Effector memory CD8-positive, alpha-beta T cell (primary cell): ENCODE data around the gene KIRREL3.

Experiments used
- ATAC-seq: fragments of 150-1000 bp; cut with Tn5 transposase; replicated peaks from 2 replicates; pipeline ENCODE4 v1.10.0; 2021; ENCODE audit warnings: mild to moderate bottlenecking, moderate library complexity
- DNase-seq, 3 experiments: peaks; one replicate each; pipeline ENCODE4 v3.0.0; 2021
- H3K27ac Mint-ChIP-seq, 2 donors: one replicate each; pipeline ENCODE4 v1.8.0; 2022; ENCODE audit warnings: mild to moderate bottlenecking in 2 of 2, mixed read lengths in 2 of 2, moderate library complexity in 2 of 2
- H3K27me3 Mint-ChIP-seq, 2 donors: one replicate each; pipeline ENCODE4 v1.8.0; 2022; ENCODE audit warnings: mixed read lengths in 2 of 2
- H3K36me3 Mint-ChIP-seq: one replicate; pipeline ENCODE4 v1.8.0; 2022; ENCODE audit warnings: mild to moderate bottlenecking, moderate library complexity, mixed read lengths; ENCODE audit not compliant: insufficient read depth
- H3K4me1 Mint-ChIP-seq, 2 donors: one replicate each; pipeline ENCODE4 v1.8.0; 2022; ENCODE audit warnings: low read depth in 2 of 2, mixed read lengths in 2 of 2
- H3K4me3 Mint-ChIP-seq, 2 donors: one replicate each; pipeline ENCODE4 v1.8.0; 2022; ENCODE audit warnings: mild to moderate bottlenecking in 2 of 2, mixed read lengths in 2 of 2, moderate library complexity in 2 of 2
- H3K9me3 Mint-ChIP-seq, 2 donors: one replicate each; pipeline ENCODE4 v1.8.0; 2022; ENCODE audit warnings: mixed read lengths in 2 of 2

Gene KIRREL3

DNA sequence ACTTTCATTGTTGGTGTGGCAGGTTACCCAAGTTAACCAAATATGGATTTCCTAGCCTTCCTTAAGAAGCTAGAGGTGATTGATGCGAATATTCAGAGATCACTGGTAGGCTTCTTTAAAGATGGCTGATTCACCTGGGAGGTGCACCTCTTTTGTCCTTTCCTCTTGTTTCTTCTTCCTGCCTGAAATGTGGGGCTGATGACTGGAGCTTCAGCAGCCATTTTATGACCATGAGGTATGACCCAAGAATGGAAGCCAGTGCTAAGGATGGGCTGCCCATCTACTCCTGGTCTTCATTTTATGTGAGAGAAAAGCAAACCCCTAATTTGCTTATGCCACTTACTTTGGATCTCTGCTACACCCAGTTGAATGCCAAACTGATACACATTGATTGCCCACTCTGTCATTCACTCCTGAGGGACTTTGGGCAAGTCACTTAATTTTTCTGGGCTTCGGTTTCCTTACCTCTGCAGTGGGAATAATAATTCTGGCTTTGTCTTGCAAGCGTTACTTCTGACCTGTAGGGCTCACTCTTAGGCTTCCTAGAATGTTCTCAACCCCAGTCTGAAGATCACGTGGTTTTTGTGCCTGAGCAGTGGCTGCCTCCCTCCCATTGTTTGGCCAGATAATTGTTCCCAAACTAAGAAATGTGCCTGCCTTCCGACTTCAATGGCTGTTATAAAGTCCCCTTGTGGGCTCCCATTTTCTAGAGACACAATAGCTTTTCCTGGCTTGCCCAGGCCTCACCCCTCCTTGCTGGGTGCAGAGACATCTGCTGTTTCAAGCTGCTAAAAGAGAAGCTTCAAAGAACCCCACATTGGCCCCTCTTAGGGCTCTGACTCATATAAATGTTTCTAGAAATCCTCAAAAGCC is 402.0 kb downstream of the KIRREL3 start:
- no peak for DNase-seq
- Mint-ChIP-seq H3K36me3 (no peaks in the 10 kb centered on the region), H3K4me1 (no peaks in the 10 kb centered on the region), H3K27me3 (peaks cover 34 to 66% of the 10 kb centered on the region in 2 donors), H3K27ac (no peak overlapping the region), H3K9me3 (no peaks in the 10 kb centered on the region), H3K4me3 (no peak overlapping the region)
- ATAC-seq: no peak

DNA sequence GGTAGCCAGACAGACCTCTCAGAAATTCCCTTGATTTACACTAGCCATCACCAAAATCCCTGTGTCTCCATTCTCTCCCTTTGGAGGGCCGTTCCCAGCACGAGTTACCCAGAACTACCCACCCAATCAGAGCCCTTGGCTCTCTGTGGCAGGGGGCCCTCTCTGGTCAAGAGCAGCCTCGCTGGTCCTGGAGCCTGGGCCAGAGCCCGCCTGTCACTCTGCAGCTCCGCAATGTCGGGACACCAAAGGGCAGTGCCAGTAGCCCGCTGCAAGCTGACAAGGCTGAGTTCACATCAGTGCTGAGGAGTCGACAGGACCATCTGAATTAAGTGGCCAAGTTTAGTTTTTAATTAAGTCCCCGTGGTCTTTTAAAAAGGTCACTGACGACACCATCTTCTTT is 403.5 kb downstream of the KIRREL3 start:
- no peak overlapping the region for H3K4me3 Mint-ChIP-seq
- H3K27me3 Mint-ChIP-seq: peaks cover 28 to 51% of the 10 kb centered on the region in 2 donors
- DNase-seq: no peak
- H3K27ac Mint-ChIP-seq: no peak overlapping the region
- no peaks in the 10 kb centered on the region for H3K36me3 Mint-ChIP-seq
- no peak for ATAC-seq
- H3K9me3 Mint-ChIP-seq: no peaks in the 10 kb centered on the region
- no peaks in the 10 kb centered on the region for H3K4me1 Mint-ChIP-seq

- Mint-ChIP-seq H3K4me1 (no peaks in the 10 kb centered on the region), H3K36me3 (no peaks in the 10 kb centered on the region), H3K4me3 (no peak overlapping the region), H3K27me3 (peaks cover 24 to 45% of the 10 kb centered on the region in 2 donors), H3K27ac (no peak overlapping the region), H3K9me3 (no peaks in the 10 kb centered on the region)
- DNase-seq (no peak), ATAC-seq (no peak)
Measured at GRCh38 chr11:126596474-126596873, 404.1 kb downstream of the KIRREL3 start.

DNA sequence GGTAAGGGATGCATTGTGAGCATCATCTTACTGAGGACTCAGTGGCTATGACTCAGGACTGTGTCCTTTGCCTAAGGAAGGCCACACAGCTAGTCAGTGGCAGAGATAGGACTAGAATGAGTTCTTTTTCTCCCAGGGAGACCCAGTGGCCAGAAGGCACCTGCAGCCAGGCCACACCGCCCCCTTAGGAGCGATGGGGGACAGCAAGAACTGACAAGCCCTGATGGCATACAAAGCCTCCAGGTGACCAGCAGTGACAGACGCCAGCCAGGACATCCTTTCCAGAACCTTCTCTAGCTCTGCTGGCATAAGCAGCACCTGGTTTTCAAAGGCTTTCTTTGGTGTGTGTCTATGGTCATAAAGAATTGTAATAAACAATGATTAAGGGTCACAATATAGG is 405.0 kb downstream of the KIRREL3 start:
- Mint-ChIP-seq H3K4me1 (no peaks in the 10 kb centered on the region), H3K9me3 (no peaks in the 10 kb centered on the region), H3K27me3 (peaks cover 16 to 37% of the 10 kb centered on the region in 2 donors), H3K4me3 (no peak overlapping the region), H3K36me3 (peaks cover 3% of the 10 kb centered on the region), H3K27ac (no peak overlapping the region)
- ATAC-seq (no peak), DNase-seq (no peak)

- DNase-seq: no peak
- Mint-ChIP-seq H3K9me3 (no peaks in the 10 kb centered on the region), H3K4me3 (no peak overlapping the region), H3K27me3 (peaks cover 16 to 37% of the 10 kb centered on the region in 2 donors), H3K27ac (no peak overlapping the region), H3K4me1 (no peaks in the 10 kb centered on the region), H3K36me3 (peaks cover 3% of the 10 kb centered on the region)
- ATAC-seq: no peak
Measured at GRCh38 chr11:126594921-126595367, 405.6 kb downstream of the KIRREL3 start.

- H3K4me3 Mint-ChIP-seq: no peak overlapping the region
- peaks cover 3% of the 10 kb centered on the region for H3K36me3 Mint-ChIP-seq
- H3K4me1 Mint-ChIP-seq: no peaks in the 10 kb centered on the region
- ATAC-seq (no peak), DNase-seq (no peak)
- H3K27ac Mint-ChIP-seq: no peak overlapping the region
- peaks cover 5 to 31% of the 10 kb centered on the region in 2 donors for H3K27me3 Mint-ChIP-seq
- H3K9me3 Mint-ChIP-seq: no peaks in the 10 kb centered on the region
Measured at GRCh38 chr11:126592496-126593410, 407.8 kb downstream of the KIRREL3 start.

DNA sequence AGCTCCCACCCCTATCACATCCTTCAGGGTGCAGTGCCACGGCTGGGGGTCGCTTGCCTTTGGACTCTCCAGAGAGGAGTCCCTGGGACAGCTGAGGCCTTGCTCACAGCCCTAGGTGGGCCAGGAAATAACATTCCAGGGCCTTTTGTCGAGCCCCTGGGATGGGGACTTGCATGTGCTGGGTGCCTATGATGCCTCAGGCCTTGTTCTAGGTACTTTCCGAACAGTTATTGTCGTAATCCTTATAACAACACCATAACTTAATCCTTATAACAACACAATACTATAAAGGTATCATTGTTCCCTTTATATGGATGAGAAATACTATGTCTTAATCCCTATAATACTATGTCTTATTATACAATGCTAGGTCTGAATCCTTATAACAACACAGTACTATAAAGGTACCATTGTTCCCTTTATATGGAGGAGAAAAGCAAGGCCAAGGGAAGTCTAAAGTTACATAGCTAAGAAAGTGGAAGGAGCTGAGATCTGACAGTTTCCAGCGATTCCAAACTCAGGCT is 408.5 kb downstream of the KIRREL3 start:
- Mint-ChIP-seq H3K4me1 (no peaks in the 10 kb centered on the region), H3K27me3 (peaks cover 5 to 28% of the 10 kb centered on the region in 2 donors), H3K4me3 (no peak overlapping the region), H3K36me3 (peaks cover 3% of the 10 kb centered on the region), H3K27ac (no peak overlapping the region), H3K9me3 (no peaks in the 10 kb centered on the region)
- ATAC-seq (no peak), DNase-seq (no peak)

DNA sequence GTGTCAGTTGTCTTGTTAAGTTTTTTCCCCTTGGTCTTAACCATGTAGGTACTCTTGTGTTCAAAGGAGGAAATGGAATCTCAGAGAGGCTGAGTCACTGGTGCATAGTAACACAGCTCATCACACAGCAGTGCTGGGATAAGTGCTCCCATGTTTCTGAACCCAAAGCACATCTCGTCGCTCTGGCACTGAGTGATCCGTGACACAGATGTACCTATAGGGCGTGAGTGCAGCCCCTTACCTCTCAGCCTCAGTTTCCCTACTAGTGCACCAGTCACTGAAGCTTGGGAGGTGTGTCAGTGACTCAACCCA is 411.1 kb downstream of the KIRREL3 start:
- Mint-ChIP-seq H3K27ac (no peak overlapping the region), H3K9me3 (no peaks in the 10 kb centered on the region), H3K27me3 (peaks cover 5 to 21% of the 10 kb centered on the region in 2 donors), H3K4me1 (no peaks in the 10 kb centered on the region), H3K36me3 (peaks cover 3% of the 10 kb centered on the region), H3K4me3 (no peak overlapping the region)
- ATAC-seq (no peak), DNase-seq (no peak)

- Mint-ChIP-seq H3K27me3 (peaks cover 5 to 27% of the 10 kb centered on the region in 2 donors), H3K4me3 (no peak overlapping the region), H3K27ac (no peak overlapping the region), H3K4me1 (no peaks in the 10 kb centered on the region), H3K36me3 (peaks cover 3% of the 10 kb centered on the region), H3K9me3 (no peaks in the 10 kb centered on the region)
- ATAC-seq (no peak), DNase-seq (no peak)
Measured at GRCh38 chr11:126588630-126589491, 411.7 kb downstream of the KIRREL3 start.

DNA sequence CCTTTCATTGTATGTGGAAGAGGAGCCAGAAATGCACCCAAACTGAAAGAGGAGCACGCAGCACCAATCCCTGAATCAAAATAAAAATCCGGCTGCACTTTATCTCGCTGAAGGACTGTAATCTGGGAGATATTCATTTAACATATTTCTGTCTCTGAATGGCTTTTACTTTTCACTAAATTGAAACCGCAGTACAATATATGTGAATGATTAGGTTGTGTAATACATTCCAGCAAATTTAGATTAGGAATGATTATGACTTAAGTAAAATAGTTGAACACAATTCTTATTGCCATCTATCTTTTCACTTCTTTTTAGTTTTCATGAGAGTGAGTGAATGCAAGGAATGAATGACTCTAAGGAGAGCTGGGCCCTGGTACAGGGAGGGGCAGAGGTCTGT is 413.0 kb downstream of the KIRREL3 start:
- H3K9me3 Mint-ChIP-seq: no peaks in the 10 kb centered on the region
- ATAC-seq (no peak), DNase-seq (no peak)
- H3K36me3 Mint-ChIP-seq: peaks cover 3% of the 10 kb centered on the region
- H3K4me3 Mint-ChIP-seq: no peak overlapping the region
- H3K4me1 Mint-ChIP-seq: no peaks in the 10 kb centered on the region
- H3K27ac Mint-ChIP-seq: no peak overlapping the region
- peaks cover 5 to 35% of the 10 kb centered on the region in 2 donors for H3K27me3 Mint-ChIP-seq

DNA sequence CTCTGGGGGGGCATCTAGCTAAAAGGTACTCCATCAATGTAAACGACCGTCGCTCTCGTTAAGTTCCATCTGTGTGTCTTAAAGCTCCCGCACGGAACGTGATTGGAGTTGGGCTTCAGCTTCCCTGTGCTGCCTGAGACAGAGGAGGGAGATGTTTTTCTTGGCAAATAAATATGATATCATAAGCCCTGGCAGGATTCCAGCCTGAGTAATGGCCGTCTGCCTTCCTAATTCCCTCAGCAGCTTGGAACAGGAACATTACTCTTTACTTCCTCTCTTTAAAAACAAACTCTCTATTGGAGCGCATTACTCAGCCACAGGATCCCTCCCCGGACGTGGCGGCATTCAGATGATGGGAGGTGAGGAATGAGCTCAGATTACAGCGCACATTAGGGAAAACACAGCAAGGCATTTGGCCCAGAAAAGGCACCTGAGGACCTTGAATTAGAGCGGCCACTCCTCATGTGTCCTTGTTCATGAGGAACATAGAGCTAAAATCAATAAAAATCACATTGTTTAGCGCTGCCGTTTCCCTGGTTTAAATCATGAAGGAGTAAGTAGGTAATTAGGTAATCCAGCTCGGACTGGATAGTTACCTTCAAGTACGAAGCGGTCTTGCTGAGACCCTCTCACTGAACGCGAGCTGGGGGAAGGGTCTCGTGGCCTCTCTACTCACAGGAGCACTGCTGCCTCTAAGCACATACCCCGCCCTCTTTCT is 414.6 kb downstream of the KIRREL3 start:
- no peaks in the 10 kb centered on the region for H3K9me3 Mint-ChIP-seq
- H3K36me3 Mint-ChIP-seq: peaks cover 3% of the 10 kb centered on the region
- DNase-seq: no peak
- H3K27ac Mint-ChIP-seq: no peak overlapping the region
- no peak for ATAC-seq
- no peaks in the 10 kb centered on the region for H3K4me1 Mint-ChIP-seq
- H3K27me3 Mint-ChIP-seq: peaks cover 5 to 43% of the 10 kb centered on the region in 2 donors
- H3K4me3 Mint-ChIP-seq: no peak overlapping the region

DNA sequence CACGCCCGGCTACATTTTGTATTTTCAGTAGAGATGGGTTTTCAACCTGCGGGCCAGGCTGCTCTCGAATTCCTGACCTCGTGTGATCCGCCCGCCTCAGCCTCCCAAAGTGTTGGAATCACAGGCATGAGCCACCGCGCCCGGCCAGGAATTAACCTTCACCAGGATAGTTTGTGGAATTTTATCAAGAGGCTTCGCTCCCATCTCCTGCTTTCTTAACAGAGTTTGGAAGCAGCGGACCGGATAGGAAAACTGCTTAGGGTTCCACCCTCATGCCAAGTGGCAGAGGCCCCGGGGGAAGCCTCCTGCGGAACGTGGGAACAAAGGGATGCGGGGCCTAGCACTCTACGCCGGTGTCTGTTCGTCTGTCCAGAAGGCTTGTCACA is 415.2 kb downstream of the KIRREL3 start:
- Mint-ChIP-seq H3K27ac (no peak overlapping the region), H3K27me3 (peaks cover 5 to 48% of the 10 kb centered on the region in 2 donors), H3K4me3 (no peak overlapping the region), H3K9me3 (no peaks in the 10 kb centered on the region), H3K36me3 (no peaks in the 10 kb centered on the region), H3K4me1 (no peaks in the 10 kb centered on the region)
- no peak for ATAC-seq
- no peak for DNase-seq
